Trophoblast cell (in vitro differentiated cells and primary cell): Measurements from ENCODE around the gene UFL1.

Experiments used
- DNase-seq, 2 donors: peaks; one replicate each; pipeline ENCODE4 v3.0.0-alpha.2; 2016
- H2AFZ ChIP-seq: 2 replicates; pipeline ENCODE4 v1.6.1; 2013; ENCODE audit warnings: low read length, moderate library complexity, mild to moderate bottlenecking; ENCODE audit not compliant: insufficient read depth, poor library complexity
- H2AK5ac ChIP-seq: 2 replicates; pipeline ENCODE4 v1.6.1; 2013; ENCODE audit warnings: mild to moderate bottlenecking, low read length
- H2BK120ac ChIP-seq: 2 replicates; pipeline ENCODE4 v1.6.1; 2013; ENCODE audit warnings: low read length, mild to moderate bottlenecking, moderate library complexity; ENCODE audit not compliant: insufficient read depth, poor library complexity
- H2BK12ac ChIP-seq: 2 replicates; pipeline ENCODE4 v1.6.1; 2013; ENCODE audit warnings: mild to moderate bottlenecking, low read length, moderate library complexity
- H2BK5ac ChIP-seq: 2 replicates; pipeline ENCODE4 v1.6.1; 2013; ENCODE audit warnings: low read length, low read depth, moderate library complexity, mild to moderate bottlenecking; ENCODE audit not compliant: poor library complexity
- H3K14ac ChIP-seq: 2 replicates; pipeline ENCODE4 v1.6.1; 2013; ENCODE audit warnings: mild to moderate bottlenecking, low read length
- H3K18ac ChIP-seq: 2 replicates; pipeline ENCODE4 v1.6.1; 2013; ENCODE audit warnings: mild to moderate bottlenecking, low read length
- H3K23ac ChIP-seq: 2 replicates; pipeline ENCODE4 v1.6.1; 2013; ENCODE audit warnings: low read length
- H3K27ac ChIP-seq: 2 replicates; pipeline ENCODE4 v1.5.1; 2013; ENCODE audit warnings: low read depth, mild to moderate bottlenecking, inconsistent platforms, low read length, moderate library complexity
- H3K27me3 ChIP-seq: 2 replicates; pipeline ENCODE4 v1.6.1; 2013; ENCODE audit warnings: inconsistent platforms, mild to moderate bottlenecking, low read length, moderate library complexity; ENCODE audit not compliant: insufficient read depth
- H3K36me3 ChIP-seq, 2 experiments: 1 replicate in 1 of 2; 2 replicates in 1 of 2; pipeline ENCODE4 v1.6.1; 2013; ENCODE audit warnings: low read length in 2 of 2, mild to moderate bottlenecking in 2 of 2, moderate library complexity in 1 of 2; ENCODE audit not compliant: insufficient read depth in 2 of 2, control insufficient read depth in 1 of 2
- H3K4ac ChIP-seq: 2 replicates; pipeline ENCODE4 v1.6.1; 2013; ENCODE audit warnings: low read depth, mild to moderate bottlenecking, low read length, moderate library complexity
- H3K4me1 ChIP-seq, 2 experiments: 1 replicate in 1 of 2; 2 replicates in 1 of 2; pipeline ENCODE4 v1.6.1; 2013; ENCODE audit warnings: low read length in 2 of 2, mild to moderate bottlenecking in 2 of 2, moderate library complexity in 1 of 2; ENCODE audit not compliant: insufficient read depth in 2 of 2, control insufficient read depth in 1 of 2
- H3K4me2 ChIP-seq: 2 replicates; pipeline ENCODE4 v1.6.1; 2013; ENCODE audit warnings: inconsistent platforms, mild to moderate bottlenecking, low read length, moderate library complexity
- H3K4me3 ChIP-seq: 2 replicates; pipeline ENCODE4 v1.5.1; 2013; ENCODE audit warnings: mild to moderate bottlenecking, low read depth, low read length, inconsistent platforms
- H3K79me1 ChIP-seq: one replicate; pipeline ENCODE4 v1.6.1; 2013; ENCODE audit warnings: low read length
- H3K79me2 ChIP-seq: 2 replicates; pipeline ENCODE4 v1.6.1; 2013; ENCODE audit warnings: low read length, mild to moderate bottlenecking; ENCODE audit not compliant: control insufficient read depth, insufficient read depth, poor library complexity
- H3K9ac ChIP-seq: 2 replicates; pipeline ENCODE4 v1.6.1; 2013; ENCODE audit warnings: mild to moderate bottlenecking, low read length
- H3K9me3 ChIP-seq: 2 replicates; pipeline ENCODE4 v1.6.1; 2013; ENCODE audit warnings: low read depth, mild to moderate bottlenecking, control low read depth, inconsistent platforms, low read length; ENCODE audit not compliant: insufficient read depth
- H4K12ac ChIP-seq: 2 replicates; pipeline ENCODE4 v1.6.1; 2013; ENCODE audit warnings: low read depth, mild to moderate bottlenecking, low read length, moderate library complexity
- H4K8ac ChIP-seq: 2 replicates; pipeline ENCODE4 v1.6.1; 2013; ENCODE audit warnings: low read depth, mild to moderate bottlenecking, low read length, moderate library complexity
- H4K91ac ChIP-seq: one replicate; pipeline ENCODE4 v1.6.1; 2013; ENCODE audit warnings: low read depth, mild to moderate bottlenecking, low read length, moderate library complexity
- WGBS: extraction: QIAGEN DNeasy Blood & Tissue Kit; methylation state at CpG from one replicate; pipeline ENCODE4 v1.1.7; 2013; ENCODE audit warnings: missing lambda C conversion rate; ENCODE audit not compliant: insufficient read length, insufficient coverage; ENCODE audit errors: extremely low coverage; 5-methylcytosine and 5-hydroxymethylcytosine counted together

Gene UFL1

GRCh38 chr6:96582021-96582420, 60.4 kb downstream of the UFL1 start:
- WGBS, result no CpG with 5 or more reads among the region's 2 CpGs
- no peak overlapping the region for H3K4me3 ChIP-seq

GRCh38 chr6:96582436-96582835, 60.8 kb downstream of the UFL1 start:
- H3K9ac ChIP-seq, result no peak overlapping the region
- no peak for DNase-seq
- no peaks in the 10 kb centered on the region for H3K79me2 ChIP-seq
- no peaks in the 10 kb centered on the region for H3K9me3 ChIP-seq
- no peak overlapping the region for H2BK120ac ChIP-seq
- H3K4me2 ChIP-seq, result no peak overlapping the region
- no CpG with 5 or more reads among the region's 1 CpG for WGBS
- H4K12ac ChIP-seq, result no peak overlapping the region
- H3K23ac ChIP-seq, result no peak overlapping the region
- H4K91ac ChIP-seq, result no peak overlapping the region
- H2BK12ac ChIP-seq, result no peak overlapping the region
- H3K27me3 ChIP-seq, result no peaks in the 10 kb centered on the region
- H2AFZ ChIP-seq, result no peak overlapping the region
- no peak overlapping the region for H2AK5ac ChIP-seq
- H3K14ac ChIP-seq, result no peak overlapping the region
- H3K4me1 ChIP-seq, result no peaks in the 10 kb centered on the region
- H4K8ac ChIP-seq, result no peak overlapping the region
- H3K18ac ChIP-seq, result no peak overlapping the region
- no peak overlapping the region for H2BK5ac ChIP-seq
- H3K79me1 ChIP-seq, result no peaks in the 10 kb centered on the region
- no peak overlapping the region for H3K27ac ChIP-seq
- no peak overlapping the region for H3K4me3 ChIP-seq
- no peak overlapping the region for H3K4ac ChIP-seq
- no peaks in the 10 kb centered on the region for H3K36me3 ChIP-seq

More at GRCh38 chr6:96582021-96582420, 60.4 kb downstream of the UFL1 start:
- H3K79me1 ChIP-seq, result no peaks in the 10 kb centered on the region
- no peak for DNase-seq
- no peaks in the 10 kb centered on the region for H3K4me1 ChIP-seq
- no peaks in the 10 kb centered on the region for H3K79me2 ChIP-seq
- no peak overlapping the region for H3K18ac ChIP-seq
- no peak overlapping the region for H2BK5ac ChIP-seq
- H3K27ac ChIP-seq, result no peak overlapping the region
- no peaks in the 10 kb centered on the region for H3K36me3 ChIP-seq
- no peak overlapping the region for H2AK5ac ChIP-seq
- H4K12ac ChIP-seq, result no peak overlapping the region
- no peaks in the 10 kb centered on the region for H3K27me3 ChIP-seq
- H3K4me2 ChIP-seq, result no peak overlapping the region
- no peak overlapping the region for H3K23ac ChIP-seq
- no peak overlapping the region for H3K4ac ChIP-seq
- H2BK120ac ChIP-seq, result no peak overlapping the region
- no peak overlapping the region for H2BK12ac ChIP-seq
- H3K14ac ChIP-seq, result no peak overlapping the region
- H4K91ac ChIP-seq, result no peak overlapping the region
- no peaks in the 10 kb centered on the region for H3K9me3 ChIP-seq
- no peak overlapping the region for H4K8ac ChIP-seq
- H3K9ac ChIP-seq, result no peak overlapping the region
- no peak overlapping the region for H2AFZ ChIP-seq

GRCh38 chr6:96604420-96604819, 82.8 kb downstream of the UFL1 start:
- no peak overlapping the region for H3K23ac ChIP-seq
- no peaks in the 10 kb centered on the region for H3K79me2 ChIP-seq

More at GRCh38 chr6:96604420-96604819, 82.8 kb downstream of the UFL1 start:
- Histone ChIP-seq H3K9me3 (no peaks in the 10 kb centered on the region), H4K8ac (no peak overlapping the region), H2AFZ (no peak overlapping the region), H3K18ac (no peak overlapping the region), H3K4me1 (no peaks in the 10 kb centered on the region), H3K9ac (no peak overlapping the region), H2BK5ac (no peak overlapping the region), H3K14ac (no peak overlapping the region), H3K4me3 (no peak overlapping the region), H3K27me3 (no peaks in the 10 kb centered on the region), H3K4me2 (no peak overlapping the region), H3K4ac (no peak overlapping the region), H3K36me3 (no peaks in the 10 kb centered on the region), H2BK120ac (no peak overlapping the region), H3K27ac (no peak overlapping the region), H3K79me1 (no peaks in the 10 kb centered on the region), H2AK5ac (no peak overlapping the region), H4K12ac (no peak overlapping the region), H4K91ac (no peak overlapping the region), H2BK12ac (no peak overlapping the region)
- no peak for DNase-seq
- no CpG with 5 or more reads among the region's 2 CpGs for WGBS
